Neuronal stem cell (in vitro differentiated cells): ENCODE measurements around the gene DEPDC5.
A peak's percentile ranks its signal among the peaks of the same experiment; 100 is the strongest.

ENCODE experiments used
- DNase-seq: peaks from one replicate; pipeline ENCODE4 v3.0.0-alpha.2; 2013; ENCODE audit warnings: low spot score
- H2AFZ ChIP-seq: one replicate; pipeline ENCODE4 v1.6.1; 2013; ENCODE audit warnings: mild to moderate bottlenecking, low read length, inconsistent platforms
- H2AK5ac ChIP-seq: 2 replicates; pipeline ENCODE4 v1.6.1; 2013; ENCODE audit warnings: low read depth, mild to moderate bottlenecking, inconsistent platforms, low read length, moderate library complexity, mixed read lengths
- H2BK120ac ChIP-seq: 2 replicates; pipeline ENCODE4 v1.6.1; 2013; ENCODE audit warnings: low read depth, mild to moderate bottlenecking, inconsistent platforms, low read length, moderate library complexity, mixed read lengths
- H2BK12ac ChIP-seq: one replicate; pipeline ENCODE4 v1.6.1; 2013; ENCODE audit warnings: low read length, inconsistent platforms
- H2BK15ac ChIP-seq: 2 replicates; pipeline ENCODE4 v1.6.1; 2013; ENCODE audit warnings: mild to moderate bottlenecking, low read length, inconsistent platforms, mixed read lengths
- H2BK5ac ChIP-seq: one replicate; pipeline ENCODE4 v1.6.1; 2013; ENCODE audit warnings: inconsistent platforms, mild to moderate bottlenecking, low read length, moderate library complexity
- H3K14ac ChIP-seq: one replicate; pipeline ENCODE4 v1.6.1; 2013; ENCODE audit warnings: low read length, inconsistent platforms
- H3K18ac ChIP-seq: 2 replicates; pipeline ENCODE4 v1.6.1; 2013; ENCODE audit warnings: low read length, inconsistent platforms
- H3K23ac ChIP-seq: 2 replicates; pipeline ENCODE4 v1.6.1; 2013; ENCODE audit warnings: low read depth, mild to moderate bottlenecking, mixed read lengths, low read length, inconsistent platforms; ENCODE audit not compliant: poor library complexity
- H3K27ac ChIP-seq: replicated peaks from 3 replicates; pipeline ENCODE4 v1.5.1; 2013; ENCODE audit warnings: low read length, inconsistent platforms
- H3K27me3 ChIP-seq, 3 experiments: 2 replicates each; pipeline ENCODE4 v1.6.1; 2013; ENCODE audit warnings: low read length in 3 of 3, mild to moderate bottlenecking in 2 of 3, inconsistent platforms in 1 of 3, low read depth in 1 of 3, mixed read lengths in 1 of 3, moderate library complexity in 1 of 3; ENCODE audit not compliant: control insufficient read depth in 3 of 3, insufficient read depth in 3 of 3
- H3K36me3 ChIP-seq, 2 donors: replicated peaks in 1 of 2; 2 replicates each; pipeline ENCODE4 v1.6.1; 2013; ENCODE audit warnings: low read length in 2 of 2; ENCODE audit not compliant: control insufficient read depth in 2 of 2, insufficient read depth in 2 of 2
- H3K4ac ChIP-seq: 2 replicates; pipeline ENCODE4 v1.6.1; 2013; ENCODE audit warnings: inconsistent platforms, mild to moderate bottlenecking, low read length, moderate library complexity
- H3K4me1 ChIP-seq, 2 donors: 1 replicate in 1 of 2; 2 replicates in 1 of 2; pipeline ENCODE4 v1.6.1; 2013; ENCODE audit warnings: low read length in 2 of 2, low read depth in 1 of 2; ENCODE audit not compliant: control insufficient read depth in 2 of 2, insufficient read depth in 1 of 2
- H3K4me2 ChIP-seq: one replicate; pipeline ENCODE4 v1.6.1; 2013; ENCODE audit warnings: mild to moderate bottlenecking, low read length, inconsistent platforms; ENCODE audit not compliant: insufficient read depth, poor library complexity, severe bottlenecking
- H3K4me3 ChIP-seq, 2 donors: 2 replicates each; pipeline ENCODE4 v1.5.1; 2013; ENCODE audit warnings: low read length in 2 of 2, mild to moderate bottlenecking in 2 of 2, inconsistent platforms in 1 of 2, moderate library complexity in 1 of 2
- H3K79me1 ChIP-seq: one replicate; pipeline ENCODE4 v1.6.1; 2013; ENCODE audit warnings: low read depth, mild to moderate bottlenecking, inconsistent platforms, low read length, moderate library complexity
- H3K9ac ChIP-seq: one replicate; pipeline ENCODE4 v1.6.1; 2013; ENCODE audit warnings: mild to moderate bottlenecking, low read depth, low read length, inconsistent platforms; ENCODE audit not compliant: poor library complexity
- H3K9me3 ChIP-seq, 2 donors: replicated peaks in 1 of 2; 2 replicates each; pipeline versions ENCODE3 to v1.6.1; 2013; ENCODE audit warnings: low read length in 2 of 2, mild to moderate bottlenecking in 2 of 2, inconsistent platforms in 1 of 2, low read depth in 1 of 2, mixed read lengths in 1 of 2, moderate library complexity in 1 of 2; ENCODE audit not compliant: control insufficient read depth in 2 of 2, insufficient read depth in 1 of 2
- H4K8ac ChIP-seq: one replicate; pipeline ENCODE4 v1.6.1; 2013; ENCODE audit warnings: low read depth, mild to moderate bottlenecking, inconsistent platforms, low read length, moderate library complexity
- H4K91ac ChIP-seq: one replicate; pipeline ENCODE4 v1.6.1; 2013; ENCODE audit warnings: low read length, low read depth, mild to moderate bottlenecking, inconsistent platforms; ENCODE audit not compliant: poor library complexity
- WGBS, 2 donors: extraction: QIAGEN DNeasy Blood & Tissue Kit; methylation state at CpG; one replicate each; pipeline ENCODE4 v1.1.7; 2013; ENCODE audit warnings: missing lambda C conversion rate in 2 of 2, mixed read lengths in 1 of 2; ENCODE audit not compliant: insufficient read length in 2 of 2, insufficient replicate concordance in 1 of 2; ENCODE audit errors: extremely low coverage in 2 of 2; 5-methylcytosine and 5-hydroxymethylcytosine counted together

DEPDC5 gene

DNA sequence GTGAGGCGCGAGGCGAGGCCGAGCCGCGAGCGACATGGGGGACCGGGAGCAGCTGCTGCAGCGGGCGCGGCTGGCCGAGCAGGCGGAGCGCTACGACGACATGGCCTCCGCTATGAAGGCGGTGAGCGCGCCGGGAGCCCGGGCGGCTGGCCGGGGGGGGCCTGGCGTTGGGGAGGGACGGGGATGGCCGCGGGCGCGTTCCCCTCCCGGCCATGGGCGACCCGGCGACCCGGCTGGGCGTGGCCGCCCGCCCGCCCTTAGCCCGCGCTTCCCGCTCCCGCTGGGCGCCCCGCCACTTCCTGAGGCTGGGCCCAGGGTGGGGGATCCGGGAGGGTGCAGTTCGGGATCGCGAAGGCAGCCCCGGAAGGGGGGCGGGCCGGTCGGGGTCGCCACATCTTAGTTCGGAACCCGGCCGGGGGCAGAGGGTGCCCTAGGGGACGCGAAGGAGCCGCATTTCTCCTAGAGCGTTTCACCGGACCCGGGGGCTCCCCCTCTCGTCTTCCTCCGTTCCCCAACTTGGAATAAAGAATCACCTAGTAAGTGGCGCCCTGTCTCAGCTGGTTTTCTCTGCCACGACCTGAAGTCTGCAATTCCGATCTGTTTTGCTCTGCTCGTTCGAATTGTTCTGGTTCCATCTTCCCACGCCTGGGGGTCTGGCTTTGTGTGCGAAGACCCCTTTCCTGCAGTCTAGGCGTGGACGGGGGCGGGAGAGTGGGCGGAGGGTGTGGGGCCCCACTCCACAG, 191.1 kb downstream of the DEPDC5 start:
- DNase-seq, result peak; percentile 17

DNA sequence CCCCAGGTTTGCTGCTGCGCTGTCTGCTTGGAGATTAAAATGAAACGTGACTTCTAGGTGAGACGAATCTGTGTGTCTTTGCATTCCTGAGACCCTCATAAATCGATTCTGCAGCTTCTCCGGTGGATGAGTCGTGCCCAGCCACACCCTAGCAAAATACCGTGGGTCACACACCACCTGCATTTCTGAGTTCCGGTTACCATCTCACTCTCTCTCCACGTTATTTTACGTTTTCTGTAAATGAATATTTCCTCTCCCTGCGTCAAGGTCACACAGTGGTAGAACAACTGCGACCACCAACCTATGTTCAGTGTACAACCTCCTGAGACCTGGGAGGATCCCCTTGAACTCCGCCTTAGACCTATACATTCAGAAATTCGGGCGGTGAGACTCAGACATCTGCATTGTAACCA, 191.6 kb downstream of the DEPDC5 start:
- H2BK15ac ChIP-seq, result no peak overlapping the region
- H3K79me1 ChIP-seq, result peaks cover 2% of the 10 kb centered on the region
- peak overlapping the region; percentile 64 for H2AK5ac ChIP-seq
- peak overlapping the region; percentile 97 for H2BK5ac ChIP-seq
- no peak overlapping the region for H4K91ac ChIP-seq
- H2AFZ ChIP-seq, result peak overlapping the region; percentile 97
- H3K23ac ChIP-seq, result peak overlapping the region; percentile 80
- no peaks in the 10 kb centered on the region for H3K27me3 ChIP-seq
- H2BK120ac ChIP-seq, result no peak overlapping the region
- peak overlapping the region; percentile 96 to 99 for H3K4me3 ChIP-seq
- peak overlapping the region; percentile 99 for H3K9ac ChIP-seq
- no peak overlapping the region for H2BK12ac ChIP-seq
- H3K4me1 ChIP-seq, result peaks cover 6 to 13% of the 10 kb centered on the region in 2 donors
- WGBS, 2 donors, result no CpG with 5 or more reads among the region's 15 CpGs
- H3K27ac ChIP-seq, result no peak overlapping the region
- H3K4me2 ChIP-seq, result peak overlapping the region; percentile 75
- peak overlapping the region; percentile 99 for H3K18ac ChIP-seq
- H3K4ac ChIP-seq, result no peak overlapping the region
- DNase-seq, result no peak
- H3K9me3 ChIP-seq, result no peaks in the 10 kb centered on the region
- peak overlapping the region; percentile 13 for H3K14ac ChIP-seq
- H4K8ac ChIP-seq, result no peak overlapping the region
- peaks cover 7 to 54% of the 10 kb centered on the region in 2 donors for H3K36me3 ChIP-seq

More for the DNA sequence above, 191.1 kb downstream of the DEPDC5 start:
- peak overlapping the region; percentile 87 for H3K14ac ChIP-seq
- H3K4me3 ChIP-seq, result peak overlapping the region; percentile 96 to 99
- no peak overlapping the region for H2BK12ac ChIP-seq
- H2AFZ ChIP-seq, result peak overlapping the region; percentile 97
- peak overlapping the region; percentile 27 for H3K4ac ChIP-seq
- peak overlapping the region; percentile 89 for H2BK120ac ChIP-seq
- peaks cover 4 to 48% of the 10 kb centered on the region in 2 donors for H3K36me3 ChIP-seq
- H3K9me3 ChIP-seq, result no peaks in the 10 kb centered on the region
- H3K9ac ChIP-seq, result peak overlapping the region; percentile 99
- peak overlapping the region; percentile 75 for H3K4me2 ChIP-seq
- H4K8ac ChIP-seq, result no peak overlapping the region
- H3K79me1 ChIP-seq, result no peaks in the 10 kb centered on the region
- H2BK15ac ChIP-seq, result no peak overlapping the region
- H2BK5ac ChIP-seq, result peak overlapping the region; percentile 97
- peak overlapping the region; percentile 99 for H3K18ac ChIP-seq
- WGBS, 2 donors, result no CpG with 5 or more reads among the region's 76 CpGs
- peak overlapping the region; percentile 99 for H3K27ac ChIP-seq
- H3K4me1 ChIP-seq, result peaks cover 6 to 13% of the 10 kb centered on the region in 2 donors
- H3K27me3 ChIP-seq, result no peaks in the 10 kb centered on the region
- peak overlapping the region; percentile 64 for H2AK5ac ChIP-seq
- no peak overlapping the region for H4K91ac ChIP-seq
- peak overlapping the region; percentile 89 for H3K23ac ChIP-seq

DNA sequence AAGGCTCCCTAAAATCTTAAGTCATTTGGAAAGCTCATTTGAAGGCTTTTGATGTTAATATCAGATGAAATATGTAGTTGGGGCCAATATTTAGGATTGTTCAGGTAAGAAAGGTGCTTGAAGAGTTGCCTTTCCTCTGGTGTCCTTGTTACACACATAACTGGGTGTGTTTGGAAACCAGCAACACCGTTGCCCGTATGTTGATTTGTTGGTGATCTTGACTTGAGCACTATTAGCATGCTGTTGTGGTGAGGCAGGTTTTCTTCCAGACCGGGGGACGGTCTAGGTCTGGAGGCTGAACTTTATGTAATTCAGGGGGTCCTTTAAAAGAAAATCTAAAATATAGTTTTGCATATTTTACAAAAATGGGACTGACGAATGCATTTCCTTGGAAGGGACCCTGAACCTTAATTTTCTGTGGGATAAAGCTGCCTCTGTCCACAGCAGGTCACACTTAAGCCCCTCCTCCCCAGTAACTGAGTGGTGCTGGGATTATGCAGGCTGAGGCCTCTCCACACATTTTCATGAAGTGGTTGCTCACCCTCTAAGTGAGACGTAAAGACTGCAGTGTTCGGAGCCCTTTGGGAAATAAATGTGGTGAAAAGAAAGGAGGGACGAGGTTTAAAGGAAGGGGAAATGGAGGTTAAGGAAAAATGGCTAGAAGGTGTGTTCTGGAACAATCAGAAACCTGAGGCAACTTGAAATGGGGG, 192.3 kb downstream of the DEPDC5 start:
- Histone ChIP-seq H3K4me3 (peak overlapping the region; percentile 7 to 96), H3K4me2 (peak overlapping the region; percentile 75), H3K27me3 (no peaks in the 10 kb centered on the region), H3K36me3 (peaks cover 9 to 61% of the 10 kb centered on the region in 2 donors), H3K18ac (no peak overlapping the region), H2BK120ac (no peak overlapping the region), H3K23ac (no peak overlapping the region), H4K8ac (no peak overlapping the region), H2BK5ac (no peak overlapping the region), H3K27ac (no peak overlapping the region), H3K9me3 (no peaks in the 10 kb centered on the region), H2BK15ac (no peak overlapping the region), H2AFZ (no peak overlapping the region), H2BK12ac (no peak overlapping the region), H3K9ac (no peak overlapping the region), H3K4ac (no peak overlapping the region), H4K91ac (no peak overlapping the region), H3K79me1 (peaks cover 2% of the 10 kb centered on the region), H2AK5ac (no peak overlapping the region), H3K4me1 (peaks cover 6 to 13% of the 10 kb centered on the region in 2 donors), H3K14ac (no peak overlapping the region)
- no peak for DNase-seq
- 100% methylated on average over 1 of the region's 8 CpGs for WGBS, 2 donors

DNA sequence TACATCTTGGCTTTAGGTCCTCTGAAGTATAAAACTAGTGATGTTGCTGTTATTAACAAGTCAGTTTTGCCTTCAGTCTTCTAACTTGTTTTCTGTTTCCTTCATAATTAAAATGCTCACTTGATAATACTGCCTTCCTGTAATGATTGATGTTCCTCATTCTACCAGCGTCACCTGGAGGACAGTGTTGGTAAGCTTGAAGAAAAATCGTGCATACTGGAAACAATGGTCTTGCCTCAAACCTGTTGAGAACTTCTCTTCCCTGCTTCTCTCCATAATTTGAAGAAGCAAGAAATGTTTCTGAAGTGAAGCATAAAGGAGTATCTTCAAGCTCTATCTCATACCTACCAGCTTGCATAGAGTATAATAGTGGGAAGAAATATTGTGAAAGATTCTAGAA, 193.5 kb downstream of the DEPDC5 start:
- H3K36me3 ChIP-seq, result peaks cover 9 to 72% of the 10 kb centered on the region in 2 donors
- no peak overlapping the region for H2BK12ac ChIP-seq
- no peak overlapping the region for H2AFZ ChIP-seq
- H3K27me3 ChIP-seq, result no peaks in the 10 kb centered on the region
- no peak overlapping the region for H3K4ac ChIP-seq
- DNase-seq, result no peak
- H3K4me3 ChIP-seq, result no peak overlapping the region
- no peak overlapping the region for H4K91ac ChIP-seq
- H2AK5ac ChIP-seq, result no peak overlapping the region
- H3K4me1 ChIP-seq, result peaks cover 6 to 13% of the 10 kb centered on the region in 2 donors
- no peak overlapping the region for H3K9ac ChIP-seq
- H3K79me1 ChIP-seq, result peaks cover 2% of the 10 kb centered on the region
- no peak overlapping the region for H3K18ac ChIP-seq
- no peak overlapping the region for H2BK15ac ChIP-seq
- no peak overlapping the region for H4K8ac ChIP-seq
- H3K4me2 ChIP-seq, result no peak overlapping the region
- H2BK120ac ChIP-seq, result no peak overlapping the region
- H3K27ac ChIP-seq, result no peak overlapping the region
- no CpG with 5 or more reads among the region's 2 CpGs for WGBS, 2 donors
- no peak overlapping the region for H2BK5ac ChIP-seq
- H3K23ac ChIP-seq, result no peak overlapping the region
- no peak overlapping the region for H3K14ac ChIP-seq
- no peaks in the 10 kb centered on the region for H3K9me3 ChIP-seq
